ENCODE results near the gene SF3B5.

- TF ChIP-seq EZH2 (IDR thresholded peaks at IDR 0.05; ENCODE audit: low read length) = no peak
- TF ChIP-seq, protein P1, sequence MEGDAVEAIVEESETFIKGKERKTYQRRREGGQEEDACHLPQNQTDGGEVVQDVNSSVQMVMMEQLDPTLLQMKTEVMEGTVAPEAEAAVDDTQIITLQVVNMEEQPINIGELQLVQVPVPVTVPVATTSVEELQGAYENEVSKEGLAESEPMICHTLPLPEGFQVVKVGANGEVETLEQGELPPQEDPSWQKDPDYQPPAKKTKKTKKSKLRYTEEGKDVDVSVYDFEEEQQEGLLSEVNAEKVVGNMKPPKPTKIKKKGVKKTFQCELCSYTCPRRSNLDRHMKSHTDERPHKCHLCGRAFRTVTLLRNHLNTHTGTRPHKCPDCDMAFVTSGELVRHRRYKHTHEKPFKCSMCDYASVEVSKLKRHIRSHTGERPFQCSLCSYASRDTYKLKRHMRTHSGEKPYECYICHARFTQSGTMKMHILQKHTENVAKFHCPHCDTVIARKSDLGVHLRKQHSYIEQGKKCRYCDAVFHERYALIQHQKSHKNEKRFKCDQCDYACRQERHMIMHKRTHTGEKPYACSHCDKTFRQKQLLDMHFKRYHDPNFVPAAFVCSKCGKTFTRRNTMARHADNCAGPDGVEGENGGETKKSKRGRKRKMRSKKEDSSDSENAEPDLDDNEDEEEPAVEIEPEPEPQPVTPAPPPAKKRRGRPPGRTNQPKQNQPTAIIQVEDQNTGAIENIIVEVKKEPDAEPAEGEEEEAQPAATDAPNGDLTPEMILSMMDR (optimal IDR thresholded peaks at IDR 0.05 in 1 of 3, IDR thresholded peaks at IDR 0.05 in 1 of 3, conservative IDR thresholded peaks at IDR 0.05 in 1 of 3; ENCODE audit: extremely low read depth in 1 of 3, insufficient read depth in 2 of 3, low read length in 3 of 3) = no peak
Measured at GRCh38 chr6:144075187-144075586, 20.2 kb downstream of the SF3B5 start.

Measured in keratinocyte (primary cell).